KMS-11 (cell line): ENCODE measurements around the gene GSE1.

Experiments
- H2AFZ ChIP-seq: fragments of 200-600 bp; sonication (generic); 2 replicates; pipeline ENCODE4 v1.6.1; 2016; ENCODE audit warnings: antibody characterized with exemption, mixed run types, low read depth
- H3K27ac ChIP-seq: fragments of 200-600 bp; sonication (generic); 2 replicates; pipeline ENCODE4 v1.6.1; 2016; ENCODE audit warnings: mild to moderate bottlenecking, mixed run types
- H3K27me3 ChIP-seq: fragments of 200-600 bp; sonication (generic); 2 replicates; pipeline ENCODE4 v1.6.1; 2017; ENCODE audit warnings: mild to moderate bottlenecking, low read depth, mixed run types, moderate library complexity; ENCODE audit not compliant: insufficient read depth
- H3K36me3 ChIP-seq: fragments of 200-600 bp; sonication (generic); 2 replicates; pipeline ENCODE4 v1.6.1; 2017; ENCODE audit warnings: mild to moderate bottlenecking, mixed run types; ENCODE audit not compliant: insufficient read depth
- H3K4me1 ChIP-seq: fragments of 200-600 bp; sonication (generic); 2 replicates; pipeline ENCODE4 v1.6.1; 2016; ENCODE audit warnings: mild to moderate bottlenecking, low read depth, mixed run types; ENCODE audit not compliant: poor library complexity, severe bottlenecking
- H3K4me2 ChIP-seq: fragments of 200-600 bp; sonication (generic); 2 replicates; pipeline ENCODE4 v1.7.0; 2016; ENCODE audit warnings: mild to moderate bottlenecking, mixed run types
- H3K4me3 ChIP-seq: fragments of 200-600 bp; sonication (generic); IDR thresholded peaks from 2 replicates; pipeline ENCODE4 v1.6.1; 2017; ENCODE audit warnings: low read depth, low read length, mixed read lengths; ENCODE audit not compliant: insufficient read depth
- H3K79me2 ChIP-seq: fragments of 200-600 bp; sonication (generic); 2 replicates; pipeline ENCODE4 v1.6.1; 2016; ENCODE audit warnings: low read depth, mixed run types; ENCODE audit not compliant: insufficient read depth
- H3K9ac ChIP-seq: fragments of 200-600 bp; sonication (generic); 2 replicates; pipeline ENCODE4 v1.6.1; 2016; ENCODE audit warnings: mild to moderate bottlenecking, mixed run types
- H4K20me1 ChIP-seq: fragments of 200-600 bp; sonication (generic); 2 replicates; pipeline ENCODE4 v1.6.1; 2016; ENCODE audit warnings: mild to moderate bottlenecking, mixed run types; ENCODE audit not compliant: insufficient read depth
- CTCF ChIP-seq: fragments of 200-600 bp; sonication (generic); conservative IDR thresholded peaks from 2 replicates; pipeline ENCODE4 v1.6.1; 2017; ENCODE audit warnings: low read depth, mild to moderate bottlenecking, antibody characterized with exemption, low read length, moderate library complexity, mixed read lengths

GSE1 gene

GRCh38 chr16:85621698-85622428 lies 8.7 kb downstream of the GSE1 start:
- Histone ChIP-seq H3K36me3 (no peaks in the 10 kb centered on the region), H3K27me3 (no peaks in the 10 kb centered on the region), H3K79me2 (peaks cover 79% of the 10 kb centered on the region), H3K4me2 (no peak overlapping the region), H3K27ac (no peak overlapping the region), H3K4me3 (no peak overlapping the region), H4K20me1 (no peaks in the 10 kb centered on the region; the same call in 1 of the 2 replicates), H3K4me1 (no peaks in the 10 kb centered on the region), H3K9ac (no peak overlapping the region), H2AFZ (no peak overlapping the region)
- TF ChIP-seq CTCF, result no peak

DNA sequence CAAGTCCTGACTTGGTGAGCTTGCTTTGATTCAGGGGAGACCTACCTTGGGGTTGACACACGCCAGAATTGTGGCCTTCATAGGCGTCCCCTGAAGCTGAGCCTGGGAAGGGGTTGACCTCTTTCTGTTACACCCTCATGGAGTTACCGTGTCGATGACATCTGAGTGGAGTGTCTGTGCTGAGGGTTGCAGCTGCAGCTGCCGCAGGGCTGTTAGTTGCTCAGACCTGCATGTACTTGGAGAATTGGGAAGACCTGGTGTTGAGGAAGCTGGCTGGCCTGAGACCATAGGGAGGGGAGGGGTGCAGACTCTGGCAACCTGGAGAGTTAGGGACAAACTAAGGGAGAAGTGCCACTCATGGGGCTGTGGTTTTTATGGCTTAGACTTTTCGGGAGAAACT lies 9.6 kb downstream of the GSE1 start:
- H3K4me2 ChIP-seq, result no peak overlapping the region
- TF ChIP-seq CTCF, result no peak
- H3K4me1 ChIP-seq, result no peaks in the 10 kb centered on the region
- no peak overlapping the region for H2AFZ ChIP-seq
- H3K79me2 ChIP-seq, result peaks cover 73% of the 10 kb centered on the region
- H3K4me3 ChIP-seq, result no peak overlapping the region
- H3K27ac ChIP-seq, result no peak overlapping the region
- no peaks in the 10 kb centered on the region for H3K36me3 ChIP-seq
- H3K9ac ChIP-seq, result no peak overlapping the region
- no peaks in the 10 kb centered on the region; the same call in 1 of the 2 replicates for H4K20me1 ChIP-seq
- H3K27me3 ChIP-seq, result no peaks in the 10 kb centered on the region

GRCh38 chr16:85623250-85623649 lies 10.1 kb downstream of the GSE1 start:
- Histone ChIP-seq H4K20me1 (no peaks in the 10 kb centered on the region; the same call in 1 of the 2 replicates), H3K36me3 (no peaks in the 10 kb centered on the region), H3K9ac (no peak overlapping the region), H3K79me2 (peaks cover 67% of the 10 kb centered on the region), H3K4me3 (no peak overlapping the region), H3K4me2 (no peak overlapping the region), H3K27ac (no peak overlapping the region), H2AFZ (no peak overlapping the region), H3K4me1 (no peaks in the 10 kb centered on the region), H3K27me3 (no peaks in the 10 kb centered on the region)
- no peak for TF ChIP-seq CTCF

- Histone ChIP-seq H3K27me3 (no peaks in the 10 kb centered on the region), H3K36me3 (no peaks in the 10 kb centered on the region), H3K27ac (no peak overlapping the region), H3K4me3 (no peak overlapping the region), H3K9ac (no peak overlapping the region), H3K4me1 (no peaks in the 10 kb centered on the region), H2AFZ (no peak overlapping the region), H3K4me2 (no peak overlapping the region), H3K79me2 (peaks cover 65% of the 10 kb centered on the region), H4K20me1 (no peaks in the 10 kb centered on the region; the same call in 1 of the 2 replicates)
- TF ChIP-seq CTCF, result no peak
These were observed 11.0 kb downstream of the GSE1 start for GRCh38 chr16:85623997-85624601.
